G401 (cell line): Measurements from ENCODE around the gene SLC4A5. TPM values are rescaled to one million over a fixed set of nuclear protein-coding genes. Genes with fewer than 3 reads are reported as not detected.

Experiments
- DNase-seq: peaks from one replicate; pipeline ENCODE4 v3.0.0-alpha.2; 2015; ENCODE audit warnings: low spot score
- in situ Hi-C: cut with HindIII; loops from 2 replicates; pipeline ENCODE4 v1.10.0; 2016; ENCODE audit warnings: low sequenced_read_pairs, mixed read lengths
- total RNA-seq: library from RNA; depleted of rRNA; stranded (reverse); fragments of >200 nt; shearing (Covaris generic); gene quantifications from 2 replicates; pipeline ENCODE4 v1.2.3, GENCODE V29; 2014

SLC4A5 gene
- total RNA-seq, 1 experiment from 2014 or later: not detected

DNA sequence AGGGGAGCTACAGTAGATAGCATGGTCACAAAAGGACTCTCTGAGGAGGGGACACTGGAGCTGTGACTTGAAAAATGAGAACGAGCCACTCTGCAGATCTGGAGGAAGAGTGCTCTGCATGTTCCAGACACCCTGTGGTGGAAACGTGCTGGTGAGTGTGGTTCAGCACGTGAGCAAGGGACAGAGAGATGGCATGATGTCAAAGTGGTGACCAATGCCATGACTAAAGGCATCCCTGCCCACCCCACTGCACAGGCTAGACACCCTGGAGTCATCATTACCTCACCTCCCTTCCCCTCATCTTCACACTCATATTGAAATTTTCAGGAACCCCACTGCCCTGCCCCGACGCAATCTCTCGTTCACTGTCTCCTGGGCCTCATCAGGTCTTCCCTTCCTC is 56.5 kb downstream of the SLC4A5 start:
- no peak for DNase-seq
- in situ Hi-C loops: no loop called here

DNA sequence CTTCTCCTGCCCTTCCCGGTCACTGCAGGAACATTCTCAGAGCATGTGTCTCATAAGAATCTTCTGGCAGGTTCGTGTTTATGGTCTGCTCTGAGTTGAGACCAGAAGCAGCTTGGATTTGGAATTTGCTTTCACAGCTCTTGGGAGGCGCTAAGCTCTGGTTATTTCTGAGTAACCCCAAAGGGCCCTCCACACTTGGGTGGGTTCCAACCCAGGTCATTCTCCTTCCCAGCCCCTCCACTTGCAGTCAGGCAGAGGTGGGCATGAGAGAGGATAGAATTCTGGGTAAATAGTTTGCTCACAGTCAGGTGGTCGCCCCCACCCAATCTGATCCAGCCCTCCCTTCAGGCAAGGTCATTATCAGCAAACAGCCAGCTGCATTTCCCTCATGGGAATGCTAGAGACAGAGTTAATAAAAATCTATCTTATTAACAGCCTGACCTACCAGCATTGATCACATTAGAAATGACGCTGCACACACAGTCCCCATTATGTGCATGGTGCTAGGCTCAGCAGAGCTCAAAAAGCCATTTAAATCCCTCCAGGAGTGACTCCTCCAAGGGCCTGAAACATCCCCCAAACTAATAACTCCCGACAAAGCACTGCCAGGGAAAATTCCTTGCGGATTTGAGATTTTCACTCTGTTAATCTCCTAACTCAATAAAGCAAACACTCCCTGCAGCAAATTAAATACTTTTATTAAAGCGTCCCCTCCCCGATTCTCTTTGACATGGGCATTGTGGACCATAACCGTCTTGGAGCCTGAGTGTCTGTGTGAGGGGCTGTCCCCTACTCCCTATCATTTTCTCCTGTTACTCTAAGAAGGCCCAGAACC is 61.9 kb downstream of the SLC4A5 start:
- in situ Hi-C loops: no loop called here
- no peak for DNase-seq

DNA sequence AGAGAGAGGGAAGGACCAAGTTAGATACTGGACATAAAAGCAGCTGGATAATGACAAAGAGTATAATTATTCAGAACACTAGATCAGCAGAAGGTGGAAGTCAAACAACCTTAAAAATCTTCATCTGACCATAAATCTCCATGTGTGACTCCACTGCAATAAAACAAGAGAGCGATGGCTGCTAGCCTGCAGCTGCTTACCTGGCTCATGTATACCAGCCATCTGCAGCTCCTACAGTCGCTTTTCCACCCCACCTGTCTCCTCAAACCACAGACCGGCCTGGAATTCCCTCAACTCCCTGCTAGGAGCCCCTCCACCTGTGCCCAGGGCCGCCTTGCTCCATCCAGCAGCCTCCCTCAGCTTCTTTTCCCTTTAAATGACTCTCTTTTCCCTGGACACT is 64.5 kb downstream of the SLC4A5 start:
- DNase-seq: peak; percentile 57
- in situ Hi-C loops: no loop called here

DNA sequence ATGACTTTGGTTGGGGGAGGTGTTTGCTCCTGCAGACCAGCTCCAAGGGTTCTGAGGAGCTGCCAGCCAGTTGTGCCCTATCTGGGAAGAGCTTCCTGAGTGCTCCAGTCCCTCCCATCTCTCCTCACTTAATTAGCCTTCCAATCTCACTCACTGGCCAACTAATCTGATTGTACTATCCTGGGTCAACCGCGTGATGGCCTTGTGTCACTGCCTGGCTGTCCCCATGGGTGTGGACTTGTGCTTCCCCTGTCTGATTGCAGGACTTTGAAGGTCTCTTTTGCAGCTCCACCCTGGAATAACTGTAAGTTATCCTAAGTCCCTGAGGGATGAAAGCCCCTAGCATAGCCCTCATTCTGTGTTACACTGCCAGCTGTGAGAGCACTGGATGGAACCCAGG is 65.0 kb downstream of the SLC4A5 start:
- in situ Hi-C loops: no loop called here
- no peak for DNase-seq

DNA sequence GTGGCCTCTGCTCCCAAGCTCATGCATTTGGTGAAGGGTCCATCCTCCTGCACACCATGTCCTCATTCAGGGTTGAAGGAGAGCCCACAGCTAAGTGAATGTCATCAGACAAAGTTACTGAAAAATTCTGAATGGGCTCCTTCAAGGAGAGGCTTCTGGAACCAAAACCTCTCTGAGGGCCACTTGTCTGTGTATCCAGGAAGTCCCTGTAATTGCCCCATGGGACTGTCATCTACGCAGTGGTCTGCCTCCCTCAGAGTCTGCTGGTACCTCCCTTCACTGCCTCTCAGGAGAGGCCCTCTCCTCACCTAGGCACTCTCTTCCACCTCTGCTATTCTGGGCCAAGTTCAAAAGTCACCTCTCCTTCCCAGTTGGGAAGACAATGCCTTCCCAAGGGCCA is 68.0 kb downstream of the SLC4A5 start:
- no peak for DNase-seq
- in situ Hi-C loops: no loop called here

DNA sequence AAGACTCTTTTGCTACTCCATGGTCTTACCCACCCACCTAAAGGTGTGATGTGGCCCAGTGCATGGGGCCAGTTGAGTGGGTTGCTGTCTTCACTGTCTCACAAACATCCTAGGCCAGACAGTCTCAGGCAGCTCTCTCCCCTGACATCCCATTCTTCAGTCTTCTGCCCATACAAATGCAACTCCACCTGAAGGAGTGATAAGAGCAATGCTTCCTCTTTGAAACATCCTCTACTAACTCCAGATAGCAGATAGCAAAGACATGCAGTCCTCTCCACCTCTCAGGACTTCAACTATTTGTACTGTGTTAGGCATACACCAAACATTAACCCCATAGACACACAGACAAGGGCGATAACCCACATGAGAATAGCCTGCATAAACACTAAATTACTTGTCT is 73.5 kb downstream of the SLC4A5 start:
- in situ Hi-C loops: no loop called here
- no peak for DNase-seq

DNA sequence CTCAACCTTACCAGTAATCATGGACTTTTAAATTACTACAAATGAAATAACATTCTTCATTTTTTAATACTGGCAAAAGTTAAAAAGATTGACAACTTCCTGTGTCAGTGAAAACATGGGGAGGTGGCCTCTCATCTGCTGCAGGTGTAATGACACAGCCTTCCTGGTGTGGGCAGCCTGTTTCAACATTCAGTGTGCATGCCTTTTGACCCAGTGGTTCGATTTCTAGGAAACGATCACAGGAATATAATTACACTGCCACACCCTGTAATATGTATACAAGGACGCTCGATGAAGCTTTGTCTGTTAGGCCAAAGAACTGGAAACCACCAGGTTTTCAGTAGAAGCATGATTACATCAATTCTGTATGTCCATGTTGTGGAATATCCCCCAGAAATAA is 76.1 kb downstream of the SLC4A5 start:
- peak; percentile 29 for DNase-seq
- in situ Hi-C loops: no loop called here

DNA sequence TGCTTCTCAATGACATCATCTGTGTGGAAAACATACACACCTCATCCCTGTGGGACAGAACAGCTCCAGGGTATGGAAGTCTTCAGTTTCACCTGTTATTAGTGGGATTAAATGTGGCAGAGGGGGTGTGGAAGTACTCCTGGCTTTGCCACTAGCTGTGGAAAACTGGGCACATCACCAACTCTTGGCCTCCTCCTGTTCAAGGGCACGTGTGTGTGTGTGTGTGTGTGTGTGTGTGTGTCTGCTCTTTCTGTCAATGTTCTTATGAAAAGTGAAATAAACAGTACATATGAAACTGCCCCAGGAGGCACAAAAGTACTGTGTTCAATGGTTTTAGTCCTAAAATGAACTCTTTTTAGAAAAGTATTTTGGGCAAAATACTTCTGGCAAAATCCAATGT is 78.9 kb downstream of the SLC4A5 start:
- in situ Hi-C loops: no loop called here
- DNase-seq: no peak

DNA sequence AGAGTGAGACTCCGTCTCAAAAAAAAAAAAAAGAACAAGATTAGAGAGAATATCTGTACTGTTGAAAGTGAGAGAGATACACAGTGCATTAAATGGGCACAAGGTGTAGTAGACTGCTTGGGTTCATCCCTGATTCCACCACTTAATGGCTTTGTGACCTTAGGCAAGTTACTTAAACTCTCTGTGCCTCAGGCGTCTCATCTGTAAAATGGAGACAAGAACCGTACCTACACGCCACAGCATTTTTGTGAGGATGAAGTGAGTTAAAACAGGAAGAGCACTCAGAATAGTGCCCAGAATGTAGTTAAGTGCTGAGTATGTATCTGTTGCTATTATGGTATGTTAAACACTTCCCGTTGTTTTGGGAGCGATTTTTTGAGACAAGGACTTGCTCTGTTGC is 80.5 kb downstream of the SLC4A5 start:
- DNase-seq: no peak
- in situ Hi-C loops: no loop called here

DNA sequence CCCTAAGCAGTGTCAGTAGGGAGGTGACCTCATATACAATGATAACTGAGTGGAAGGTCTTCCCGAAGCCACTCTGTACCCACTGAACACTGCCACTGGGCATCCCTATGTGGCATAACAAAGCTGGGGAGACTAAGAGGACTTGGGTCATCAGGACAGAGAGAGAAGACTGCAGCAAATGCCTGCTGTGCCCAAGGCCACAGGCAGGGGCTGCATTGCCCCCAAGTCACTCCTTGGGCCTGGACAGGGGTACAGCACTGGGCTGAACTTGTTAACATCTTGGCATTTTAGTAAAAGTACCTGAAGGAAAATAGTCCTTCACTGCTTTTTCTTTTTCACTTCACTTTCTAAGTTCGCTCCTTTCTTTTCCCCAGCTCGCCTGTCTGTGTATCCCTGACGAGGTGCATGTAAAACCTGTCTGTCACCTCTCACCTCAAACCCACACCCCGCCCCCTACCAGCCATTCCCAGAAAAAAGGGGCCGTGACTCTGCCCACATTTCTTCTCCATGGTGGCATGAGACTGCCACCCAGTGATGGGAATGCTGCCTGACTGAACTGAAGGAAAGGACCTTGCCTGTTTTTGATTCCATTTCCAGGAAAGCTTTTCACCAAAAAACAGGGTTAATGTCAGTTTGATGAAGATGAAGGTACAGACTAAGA is 81.9 kb downstream of the SLC4A5 start:
- in situ Hi-C loops: no loop called here
- peak; percentile 17 for DNase-seq

DNA sequence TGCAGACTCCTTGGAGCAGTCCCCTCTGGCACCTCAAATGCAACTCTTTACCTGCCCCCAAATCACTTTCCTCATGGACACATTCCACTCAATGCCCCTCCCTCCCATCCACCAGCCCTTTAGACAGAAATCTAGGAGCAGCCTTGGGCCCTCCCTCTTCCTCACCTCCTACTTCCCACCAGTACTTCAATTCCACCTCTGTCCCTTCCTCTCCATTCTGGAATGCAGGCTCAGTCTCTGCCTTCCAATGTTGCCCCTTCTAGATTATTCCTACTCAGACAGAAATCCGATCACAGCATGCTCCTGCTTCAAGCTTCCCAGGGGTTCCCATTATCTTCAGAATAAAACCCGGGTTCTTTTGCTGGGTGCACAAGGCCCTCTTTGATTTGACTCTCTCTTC is 82.7 kb downstream of the SLC4A5 start:
- DNase-seq: no peak
- in situ Hi-C loops: no loop called here

DNA sequence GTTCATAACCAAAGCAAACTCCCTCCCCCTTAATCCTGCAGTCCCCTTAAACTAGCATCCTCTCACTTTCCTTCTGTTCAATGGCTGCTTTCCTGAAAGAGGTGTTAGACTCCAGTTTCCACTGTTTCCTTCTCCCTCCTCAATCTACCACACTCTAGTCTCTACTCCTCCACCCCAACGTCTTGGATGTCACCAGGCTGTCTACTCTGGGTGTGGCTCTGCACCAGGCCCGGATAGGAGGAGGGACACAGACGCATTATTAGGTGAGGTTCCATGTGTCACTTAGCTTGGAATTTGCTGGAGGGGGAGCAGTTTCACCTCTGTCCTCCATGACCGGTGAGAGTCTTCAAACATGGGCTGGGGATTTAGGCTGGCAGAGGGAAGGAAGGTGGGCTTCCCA is 83.5 kb downstream of the SLC4A5 start:
- in situ Hi-C loops: no loop called here
- DNase-seq: no peak

DNA sequence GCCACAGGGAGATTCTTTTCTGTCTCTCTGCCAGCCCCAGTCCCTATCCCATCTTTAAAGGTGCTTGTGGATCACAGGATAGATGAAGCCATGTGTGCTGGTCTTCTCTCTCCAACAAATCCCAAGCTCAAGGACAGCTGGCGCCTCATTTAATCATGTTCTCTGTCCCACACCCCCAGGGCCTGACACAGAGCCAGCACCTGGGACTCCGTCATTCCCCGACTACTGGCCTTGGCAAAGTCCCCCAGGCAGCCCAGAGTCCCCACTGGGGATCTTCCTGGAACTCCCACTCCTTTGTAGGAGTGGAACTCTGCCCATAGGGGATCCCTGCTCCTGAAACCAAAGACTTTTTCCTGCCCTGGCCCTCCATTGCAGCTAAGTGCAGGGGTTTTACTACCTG is 84.0 kb downstream of the SLC4A5 start:
- DNase-seq: no peak
- in situ Hi-C loops: no loop called here

DNA sequence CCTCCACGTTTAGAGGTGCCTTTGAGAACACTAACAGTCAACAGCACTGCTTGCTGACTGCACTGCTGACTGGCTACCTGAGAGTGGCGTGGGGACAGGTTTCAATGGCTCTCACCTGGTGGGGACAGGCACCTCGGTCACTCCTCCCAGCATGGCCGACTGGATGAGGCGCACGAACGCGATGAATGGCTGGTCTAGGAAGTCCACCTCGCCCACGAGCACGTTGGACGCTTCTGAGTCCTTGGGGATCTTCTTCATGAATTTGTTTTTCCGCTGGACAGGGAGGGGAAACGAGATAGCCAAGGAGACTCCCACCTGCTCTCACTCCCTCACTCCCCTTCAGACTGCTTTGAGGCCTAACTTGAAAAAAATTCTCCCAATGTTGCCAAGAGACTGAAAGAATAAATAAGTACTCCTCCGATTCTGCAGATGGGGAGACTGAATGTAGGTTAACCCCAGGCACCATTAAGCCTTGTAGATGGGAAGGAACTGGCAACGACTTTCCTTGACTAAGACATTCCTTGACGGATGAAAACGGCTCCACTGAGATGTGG is 87.5 kb downstream of the SLC4A5 start:
- no peak for DNase-seq
- in situ Hi-C loops: no loop called here

DNA sequence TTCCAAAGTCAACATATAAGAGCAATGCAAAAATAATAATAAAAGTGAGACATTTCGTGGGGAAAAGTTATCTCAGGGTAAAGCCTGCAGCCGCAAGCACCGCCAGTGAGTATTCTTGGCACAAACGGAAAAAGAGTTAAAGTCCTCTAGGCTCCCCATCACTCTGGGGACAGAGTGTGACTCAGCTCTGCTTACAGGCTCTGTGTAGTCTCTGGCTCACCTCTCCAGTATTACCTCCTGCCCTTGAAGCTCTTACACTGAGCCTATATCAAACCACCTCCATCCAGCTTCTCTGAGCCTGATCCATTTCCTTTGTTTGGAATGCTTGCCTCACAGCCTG is 89.3 kb downstream of the SLC4A5 start:
- no peak for DNase-seq
- in situ Hi-C loops: no loop called here

DNA sequence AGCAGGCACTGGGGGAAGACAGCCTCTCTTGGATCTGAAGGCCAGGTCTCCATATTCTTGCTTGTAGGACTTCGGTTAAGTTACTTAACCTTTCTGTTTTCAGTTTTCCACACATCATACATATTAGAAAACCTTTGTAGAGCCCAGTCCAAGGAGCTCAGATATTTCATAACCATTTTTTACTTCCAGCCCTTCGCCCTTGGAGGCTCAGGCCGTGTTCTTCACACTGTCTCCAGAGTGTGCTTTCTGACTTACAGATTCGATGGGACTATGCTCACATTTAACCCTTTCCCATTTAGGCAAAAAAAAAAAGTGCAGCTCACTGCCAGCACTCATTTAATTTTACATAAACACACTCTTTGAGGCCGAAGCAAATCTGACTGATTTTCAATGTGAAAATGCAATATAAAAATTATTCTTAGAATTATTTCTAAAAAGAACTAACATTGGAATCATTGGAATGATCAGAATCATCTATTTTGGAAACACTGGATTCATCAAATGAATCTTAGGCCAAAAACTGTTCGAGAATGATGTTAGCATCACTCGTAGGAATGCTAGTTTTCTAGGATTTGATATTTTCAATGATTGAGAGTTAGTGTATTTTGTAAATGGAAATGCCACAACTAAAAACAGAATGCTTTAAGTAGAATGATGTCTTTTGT is 89.8 kb downstream of the SLC4A5 start:
- no peak for DNase-seq
- in situ Hi-C loops: no loop called here

DNA sequence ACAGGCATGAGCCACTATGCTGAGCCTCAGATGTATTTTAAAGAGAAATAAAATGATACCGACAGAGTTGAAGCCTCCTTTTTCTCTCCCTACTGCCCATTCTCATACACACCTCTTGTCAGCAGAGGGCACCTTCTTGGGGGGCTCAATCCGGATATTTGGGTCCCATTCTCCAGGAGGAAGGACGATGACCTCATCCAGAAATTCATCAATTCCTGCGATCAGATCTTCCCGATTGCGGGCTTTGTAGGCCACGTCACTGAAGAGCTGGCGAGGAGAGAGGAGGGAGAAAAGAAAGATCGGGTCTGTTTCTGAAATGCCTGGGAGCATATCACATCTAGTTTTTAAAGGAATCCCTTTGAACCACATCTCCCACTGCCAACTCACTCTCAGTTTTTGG is 90.4 kb downstream of the SLC4A5 start:
- DNase-seq: no peak
- in situ Hi-C loops: no loop called here

DNA sequence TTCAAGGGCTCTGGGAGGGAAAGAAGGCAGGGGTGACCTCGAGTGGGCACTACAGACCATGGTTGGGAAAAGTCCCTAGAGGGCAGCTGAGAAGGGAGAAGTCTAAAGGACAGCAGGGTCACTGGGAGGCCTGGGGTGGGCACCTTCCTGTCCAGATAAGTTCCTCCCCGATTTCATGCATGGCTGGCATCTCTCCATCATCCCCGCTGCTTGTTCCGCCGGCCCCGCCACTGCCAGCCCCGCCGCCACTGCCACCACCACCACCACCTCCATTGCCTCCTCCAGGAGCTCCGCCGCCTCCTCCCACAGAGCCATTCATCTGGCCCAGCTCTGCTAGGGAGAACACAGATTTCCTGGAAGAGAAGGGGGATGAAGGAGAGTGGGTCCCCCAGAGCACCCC is 91.2 kb downstream of the SLC4A5 start:
- no peak for DNase-seq
- in situ Hi-C loops: no loop called here

DNA sequence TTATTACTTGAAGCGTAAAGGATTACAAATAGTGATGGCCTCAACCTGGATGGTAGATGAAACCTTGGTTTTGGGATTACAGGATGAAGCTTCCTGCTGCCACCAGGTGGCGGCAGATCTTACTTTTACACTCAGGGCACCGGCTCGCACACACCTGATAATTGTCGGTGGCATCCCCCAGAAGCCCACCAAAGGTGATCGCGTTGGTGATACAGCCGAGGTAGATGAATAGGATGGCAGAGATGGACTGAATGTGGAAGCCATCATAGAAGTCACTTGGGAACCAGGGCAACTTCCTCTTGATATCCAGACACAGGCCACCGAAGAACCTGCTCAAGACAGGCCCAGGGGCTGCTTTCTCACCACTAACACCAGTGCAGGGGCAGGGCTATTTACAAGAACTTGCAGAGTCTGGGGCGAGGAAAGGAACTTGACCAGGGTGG is 93.0 kb downstream of the SLC4A5 start:
- peak; percentile 78 for DNase-seq
- in situ Hi-C loops: no loop called here

DNA sequence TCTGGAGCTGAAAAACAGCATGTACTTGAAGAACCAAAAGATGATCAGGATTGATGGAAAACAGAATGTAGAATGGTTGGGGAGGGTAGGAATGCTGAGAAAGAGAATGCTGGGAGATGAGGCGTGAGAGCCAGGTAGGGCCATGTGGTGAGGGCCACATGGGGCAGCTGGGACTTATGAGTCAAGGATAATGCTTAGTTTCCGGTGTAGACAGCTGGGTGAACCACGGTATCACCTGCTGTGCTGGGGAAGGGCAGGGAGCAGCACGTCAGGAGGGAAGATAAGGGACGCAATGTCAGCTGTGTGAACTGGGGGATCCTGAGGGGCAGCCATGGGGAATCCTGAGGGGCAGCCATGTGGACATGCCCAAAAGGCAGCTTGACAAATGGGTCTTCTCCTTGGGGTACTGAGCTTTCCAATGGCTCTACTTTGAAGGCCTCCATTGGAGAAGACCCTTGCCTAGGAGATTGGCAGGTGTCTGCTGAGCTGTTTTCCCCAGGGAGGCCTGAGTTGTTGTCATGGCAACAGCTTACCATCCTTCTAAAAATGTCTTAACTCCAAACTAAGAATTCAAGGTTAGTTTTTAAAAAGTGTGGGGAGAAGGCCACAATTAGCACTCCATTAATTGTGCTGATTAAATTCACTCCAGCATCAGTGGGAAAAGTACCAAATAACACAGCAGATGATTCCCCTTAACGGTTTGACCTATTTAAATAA is 93.7 kb downstream of the SLC4A5 start:
- in situ Hi-C loops: no loop called here
- no peak for DNase-seq
